Stimulated activated CD8-positive, alpha-beta memory T cell treated with anti-CD3 and anti-CD28 coated beads, Interleukin-15, amount 100 ng/mL, for 24 hours (primary cell): ENCODE measurements around the gene ULK2.
A peak's percentile ranks its signal among the peaks of the same experiment; 100 is the strongest.

Source experiments
- DNase-seq: peaks from one replicate; pipeline ENCODE4 v3.0.0-alpha.2; 2020; ENCODE audit warnings: low read depth

Gene ULK2

GRCh38 chr17:19726631-19727376 lies 140.9 kb downstream of the ULK2 start:
- no peak for DNase-seq

- DNase-seq: no peak
Observed at GRCh38 chr17:19725486-19725885, 142.2 kb downstream of the ULK2 start.

- DNase-seq: peak; percentile 6
Observed at GRCh38 chr17:19724501-19725420, 143.0 kb downstream of the ULK2 start.

- DNase-seq: no peak
Observed at GRCh38 chr17:19723964-19724363, 143.8 kb downstream of the ULK2 start.
